H1 (cell line): Measurements from ENCODE around the gene CDK4.

Experiments used
- ATF2 ChIP-seq: IDR thresholded peaks from 2 replicates; pipeline ENCODE4 v1.6.1; 2012; ENCODE audit warnings: low read length, inconsistent platforms
- CTCF ChIP-seq, 3 experiments: IDR thresholded peaks; 1 replicate in 2 of 3; 2 replicates in 1 of 3; pipeline versions ENCODE4 v1.5.1 to v1.6.1; 2011; ENCODE audit warnings: low read length in 3 of 3, mild to moderate bottlenecking in 3 of 3, inconsistent platforms in 2 of 3, low read depth in 1 of 3, moderate library complexity in 1 of 3; ENCODE audit not compliant: insufficient read depth in 1 of 3; ENCODE audit errors: control extremely low read depth in 1 of 3
- E2F6 ChIP-seq: IDR thresholded peaks from 2 replicates; pipeline ENCODE4 v1.6.1; 2012; ENCODE audit warnings: inconsistent platforms
- EP300 ChIP-seq, 2 experiments: IDR thresholded peaks; 1 replicate in 1 of 2; 2 replicates in 1 of 2; pipeline ENCODE4 v1.6.1; 2011 to 2012; ENCODE audit warnings: low read depth in 2 of 2, low read length in 2 of 2, mild to moderate bottlenecking in 2 of 2, borderline replicate concordance in 1 of 2, inconsistent platforms in 1 of 2, moderate library complexity in 1 of 2
- EZH2 ChIP-seq: fragments of 200-600 bp; sonication (generic); IDR thresholded peaks from 2 replicates; pipeline ENCODE4 v1.7.1; 2012; ENCODE audit warnings: low read depth, mild to moderate bottlenecking, moderate library complexity, low read length, inconsistent platforms; ENCODE audit not compliant: severe bottlenecking
- HDAC2 ChIP-seq, 2 experiments: fragments of 300-600 bp in 1 of 2; sonication (generic) in 1 of 2; IDR thresholded peaks; 2 replicates each; pipeline ENCODE4 v1.6.1; 2011 to 2012; ENCODE audit warnings: low read depth in 2 of 2, low read length in 2 of 2, mild to moderate bottlenecking in 2 of 2, moderate library complexity in 2 of 2, borderline replicate concordance in 1 of 2, inconsistent platforms in 1 of 2
- MAX ChIP-seq: IDR thresholded peaks from 2 replicates; pipeline ENCODE4 v1.6.1; 2012; ENCODE audit warnings: inconsistent platforms
- NRF1 ChIP-seq: IDR thresholded peaks from 2 replicates; pipeline ENCODE4 v1.6.1; 2011; ENCODE audit warnings: mild to moderate bottlenecking, low read depth, low read length, improper control_type of control experiment
- POLR2A ChIP-seq, 2 experiments: IDR thresholded peaks; 1 replicate in 1 of 2; 2 replicates in 1 of 2; pipeline ENCODE4 v1.6.1; 2011; ENCODE audit warnings: low read depth in 2 of 2, low read length in 2 of 2, mild to moderate bottlenecking in 2 of 2; ENCODE audit errors: control extremely low read depth in 1 of 2
- SIN3A ChIP-seq, 2 experiments: IDR thresholded peaks in 1 of 2; conservative IDR thresholded peaks in 1 of 2; 2 replicates each; pipeline ENCODE4 v1.6.1; 2011 to 2012; ENCODE audit warnings: low read length in 2 of 2, improper control_type of control experiment in 1 of 2, low read depth in 1 of 2, mild to moderate bottlenecking in 1 of 2
- SP4 ChIP-seq: IDR thresholded peaks from 2 replicates; pipeline ENCODE4 v1.6.1; 2012; ENCODE audit warnings: low read length, inconsistent platforms
- ZNF274 ChIP-seq: IDR thresholded peaks from 2 replicates; pipeline ENCODE4 v1.7.0; 2012; ENCODE audit warnings: low read length, borderline replicate concordance; ENCODE audit errors: extremely low read depth

- no peak for TF ChIP-seq CTCF (IDR thresholded peaks at IDR 0.05; ENCODE audit: control extremely low read depth in 1 of 3, insufficient read depth in 1 of 3, low read depth in 1 of 3, low read length in 3 of 3)
- TF ChIP-seq E2F6 = no peak
- no peak for TF ChIP-seq EZH2
- TF ChIP-seq POLR2A (IDR thresholded peaks at IDR 0.05; ENCODE audit: control extremely low read depth in 1 of 2, low read depth in 2 of 2, low read length in 2 of 2) = no peak
- TF ChIP-seq SIN3A (conservative IDR thresholded peaks at IDR 0.05 in 1 of 2, IDR thresholded peaks at IDR 0.05 in 1 of 2; ENCODE audit: low read depth in 1 of 2, low read length in 2 of 2) = no peak
- TF ChIP-seq ZNF274 = no peak
- no peak for TF ChIP-seq ATF2
- TF ChIP-seq SP4 = no peak
- no peak for TF ChIP-seq HDAC2 (IDR thresholded peaks at IDR 0.05; ENCODE audit: borderline replicate concordance in 1 of 2, low read depth in 2 of 2, low read length in 2 of 2)
- TF ChIP-seq MAX = no peak
- no peak for TF ChIP-seq EP300 (IDR thresholded peaks at IDR 0.05; ENCODE audit: borderline replicate concordance in 1 of 2, low read depth in 2 of 2, low read length in 2 of 2)
- TF ChIP-seq NRF1 = no peak
These were observed 6.6 kb upstream of the CDK4 start for GRCh38 chr12:57758552-57759359.
